ENCODE measurements around the gene PIK3AP1.

The PIK3AP1 gene

DNA sequence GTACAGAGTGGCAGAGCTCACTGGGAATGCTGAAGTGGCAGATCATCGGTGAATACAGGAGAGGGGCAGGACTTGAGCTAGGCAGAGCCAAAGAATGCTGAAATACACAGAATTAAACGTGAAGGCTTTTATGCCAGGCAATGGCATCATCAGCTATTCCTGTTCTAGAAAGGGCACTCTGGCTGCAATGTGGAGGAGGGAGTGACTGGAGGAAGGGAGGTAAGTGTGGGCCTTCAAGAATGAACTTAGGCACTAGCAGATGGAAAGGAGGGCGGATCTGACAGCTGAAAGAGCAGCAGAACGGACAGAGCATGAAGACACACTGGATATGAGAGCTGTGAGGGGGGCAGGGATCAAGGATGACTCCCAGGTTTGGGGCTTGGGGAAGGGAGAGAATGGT is 121.5 kb downstream of the PIK3AP1 start:
- H3K4me1 ChIP-seq (ENCODE audit: low read length): no peaks in the 10 kb centered on the region
- no peak overlapping the region for H2AFZ ChIP-seq (ENCODE audit: low read length)
- H3K4me2 ChIP-seq (ENCODE audit: low read depth, low read length): no peak overlapping the region
- DNase-seq: no peak
- no peaks in the 10 kb centered on the region for H3F3A ChIP-seq (ENCODE audit: insufficient read depth, low read length)
- no peaks in the 10 kb centered on the region for H3K36me3 ChIP-seq (replicated peaks; ENCODE audit: insufficient read depth, low read length)
- no peaks in the 10 kb centered on the region for H3K9me2 ChIP-seq (replicated peaks; ENCODE audit: insufficient read depth, low read length)
- no peak for TF ChIP-seq EZH2phosphoT487 (IDR thresholded peaks at IDR 0.05; ENCODE audit: low read length)
- no peak for TF ChIP-seq EZH2 (optimal IDR thresholded peaks at IDR 0.05; ENCODE audit: low read depth, low read length)
- TF ChIP-seq, protein P1, sequence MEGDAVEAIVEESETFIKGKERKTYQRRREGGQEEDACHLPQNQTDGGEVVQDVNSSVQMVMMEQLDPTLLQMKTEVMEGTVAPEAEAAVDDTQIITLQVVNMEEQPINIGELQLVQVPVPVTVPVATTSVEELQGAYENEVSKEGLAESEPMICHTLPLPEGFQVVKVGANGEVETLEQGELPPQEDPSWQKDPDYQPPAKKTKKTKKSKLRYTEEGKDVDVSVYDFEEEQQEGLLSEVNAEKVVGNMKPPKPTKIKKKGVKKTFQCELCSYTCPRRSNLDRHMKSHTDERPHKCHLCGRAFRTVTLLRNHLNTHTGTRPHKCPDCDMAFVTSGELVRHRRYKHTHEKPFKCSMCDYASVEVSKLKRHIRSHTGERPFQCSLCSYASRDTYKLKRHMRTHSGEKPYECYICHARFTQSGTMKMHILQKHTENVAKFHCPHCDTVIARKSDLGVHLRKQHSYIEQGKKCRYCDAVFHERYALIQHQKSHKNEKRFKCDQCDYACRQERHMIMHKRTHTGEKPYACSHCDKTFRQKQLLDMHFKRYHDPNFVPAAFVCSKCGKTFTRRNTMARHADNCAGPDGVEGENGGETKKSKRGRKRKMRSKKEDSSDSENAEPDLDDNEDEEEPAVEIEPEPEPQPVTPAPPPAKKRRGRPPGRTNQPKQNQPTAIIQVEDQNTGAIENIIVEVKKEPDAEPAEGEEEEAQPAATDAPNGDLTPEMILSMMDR (IDR thresholded peaks at IDR 0.05; ENCODE audit: low read length): no peak
- H3K27me3 ChIP-seq (replicated peaks; ENCODE audit: insufficient read depth, low read length): no peaks in the 10 kb centered on the region
- H3K27ac ChIP-seq (ENCODE audit: low read length): no peak overlapping the region
- H3K9ac ChIP-seq (ENCODE audit: low read length): no peak overlapping the region
- H3K79me2 ChIP-seq (ENCODE audit: low read length): no peaks in the 10 kb centered on the region
- H3K4me3 ChIP-seq (ENCODE audit: low read length): no peak overlapping the region
- no peaks in the 10 kb centered on the region for H3K9me3 ChIP-seq (replicated peaks; ENCODE audit: insufficient read depth, low read length)
- no peaks in the 10 kb centered on the region for H4K20me1 ChIP-seq (ENCODE audit: insufficient read depth, low read length)

DNA sequence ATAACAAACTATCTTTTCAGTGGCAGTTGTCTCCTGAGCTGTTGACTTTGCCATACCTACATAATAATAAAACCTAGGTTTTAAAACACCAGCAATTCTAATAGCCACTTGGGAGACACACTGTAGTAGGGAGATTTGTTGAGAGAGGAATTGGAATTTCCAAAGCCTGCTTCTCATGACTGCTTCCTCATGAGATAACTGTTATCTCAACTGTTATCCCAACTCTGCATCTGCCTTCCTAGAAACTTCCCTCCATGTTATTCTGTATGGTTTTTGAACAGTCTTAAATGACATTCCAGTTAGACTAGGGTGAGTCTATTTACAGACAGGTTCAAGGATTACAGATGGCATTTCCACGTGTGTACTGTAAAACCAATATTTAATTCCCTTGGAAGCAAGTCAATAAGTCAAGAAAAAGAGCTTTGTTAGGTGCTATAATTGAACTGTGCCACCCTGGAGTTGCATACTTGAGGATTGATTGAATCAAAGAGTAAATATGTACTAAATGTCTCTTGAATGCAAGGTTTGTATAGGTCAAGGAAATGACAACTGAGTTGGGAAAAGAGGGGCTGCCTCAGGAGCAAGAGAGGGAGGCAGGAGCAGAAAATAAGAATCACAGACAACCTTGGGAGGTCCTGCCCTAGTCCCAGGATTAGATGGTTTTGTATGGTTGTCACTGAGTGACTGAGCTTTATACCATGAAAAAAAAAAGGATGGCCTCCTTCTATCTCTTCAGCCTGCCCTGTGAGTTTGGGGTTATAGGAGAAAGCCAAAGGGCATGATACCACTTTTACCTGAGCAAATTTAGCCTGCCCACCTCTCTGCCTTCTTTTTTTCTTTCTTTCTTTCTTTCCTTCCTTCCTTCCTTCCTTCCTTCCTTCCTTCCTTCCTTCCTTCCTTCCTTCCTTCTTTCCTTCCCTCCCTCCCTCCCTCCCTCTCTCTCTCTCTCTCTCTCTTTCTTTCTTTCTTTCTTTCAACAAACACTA is 123.6 kb downstream of the PIK3AP1 start:
- Histone ChIP-seq H2AFZ (ENCODE audit: low read length) (no peak overlapping the region), H3K27me3 (replicated peaks; ENCODE audit: insufficient read depth, low read length) (no peaks in the 10 kb centered on the region), H4K20me1 (ENCODE audit: insufficient read depth, low read length) (no peaks in the 10 kb centered on the region), H3K4me2 (ENCODE audit: low read depth, low read length) (no peak overlapping the region), H3K27ac (ENCODE audit: low read length) (no peak overlapping the region), H3K79me2 (ENCODE audit: low read length) (no peaks in the 10 kb centered on the region), H3K4me3 (ENCODE audit: low read length) (no peak overlapping the region), H3K9me2 (replicated peaks; ENCODE audit: insufficient read depth, low read length) (no peaks in the 10 kb centered on the region), H3F3A (ENCODE audit: insufficient read depth, low read length) (no peaks in the 10 kb centered on the region), H3K9me3 (replicated peaks; ENCODE audit: insufficient read depth, low read length) (no peaks in the 10 kb centered on the region), H3K9ac (ENCODE audit: low read length) (no peak overlapping the region), H3K4me1 (ENCODE audit: low read length) (no peaks in the 10 kb centered on the region), H3K36me3 (replicated peaks; ENCODE audit: insufficient read depth, low read length) (no peaks in the 10 kb centered on the region)
- DNase-seq: no peak
- TF ChIP-seq EZH2phosphoT487 (IDR thresholded peaks at IDR 0.05; ENCODE audit: low read length): no peak
- TF ChIP-seq, protein P1 (IDR thresholded peaks at IDR 0.05; ENCODE audit: low read length): no peak
- no peak for TF ChIP-seq EZH2 (optimal IDR thresholded peaks at IDR 0.05; ENCODE audit: low read depth, low read length)

DNA sequence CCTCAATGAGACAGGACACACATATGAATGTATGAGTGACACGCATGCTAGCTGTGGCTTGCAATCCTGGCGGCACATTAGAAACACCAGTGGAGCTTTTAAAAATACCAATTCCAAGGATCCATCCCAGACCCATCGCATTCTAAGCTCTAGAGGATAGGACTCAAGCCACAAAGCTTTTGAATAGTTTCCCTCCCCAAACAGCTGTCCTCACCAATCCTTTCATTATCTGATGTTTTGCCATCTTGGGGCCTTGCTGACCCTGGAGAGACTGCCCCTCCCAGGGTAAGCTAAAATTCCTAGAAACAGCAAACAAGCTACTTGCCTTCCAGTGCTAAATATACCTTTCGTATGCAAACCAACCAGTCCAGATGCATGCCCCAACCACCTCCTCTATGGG is 124.6 kb downstream of the PIK3AP1 start:
- H3K27ac ChIP-seq (ENCODE audit: low read length): no peak overlapping the region
- no peaks in the 10 kb centered on the region for H3F3A ChIP-seq (ENCODE audit: insufficient read depth, low read length)
- H3K4me3 ChIP-seq (ENCODE audit: low read length): no peak overlapping the region
- H3K4me1 ChIP-seq (ENCODE audit: low read length): no peaks in the 10 kb centered on the region
- no peaks in the 10 kb centered on the region for H3K79me2 ChIP-seq (ENCODE audit: low read length)
- H3K9ac ChIP-seq (ENCODE audit: low read length): no peak overlapping the region
- H3K9me3 ChIP-seq (replicated peaks; ENCODE audit: insufficient read depth, low read length): no peaks in the 10 kb centered on the region
- H2AFZ ChIP-seq (ENCODE audit: low read length): no peak overlapping the region
- TF ChIP-seq EZH2 (optimal IDR thresholded peaks at IDR 0.05; ENCODE audit: low read depth, low read length): no peak
- no peak for TF ChIP-seq EZH2phosphoT487 (IDR thresholded peaks at IDR 0.05; ENCODE audit: low read length)
- no peaks in the 10 kb centered on the region for H4K20me1 ChIP-seq (ENCODE audit: insufficient read depth, low read length)
- H3K4me2 ChIP-seq (ENCODE audit: low read depth, low read length): no peak overlapping the region
- no peaks in the 10 kb centered on the region for H3K27me3 ChIP-seq (replicated peaks; ENCODE audit: insufficient read depth, low read length)
- H3K36me3 ChIP-seq (replicated peaks; ENCODE audit: insufficient read depth, low read length): no peaks in the 10 kb centered on the region
- no peaks in the 10 kb centered on the region for H3K9me2 ChIP-seq (replicated peaks; ENCODE audit: insufficient read depth, low read length)
- no peak for DNase-seq

DNA sequence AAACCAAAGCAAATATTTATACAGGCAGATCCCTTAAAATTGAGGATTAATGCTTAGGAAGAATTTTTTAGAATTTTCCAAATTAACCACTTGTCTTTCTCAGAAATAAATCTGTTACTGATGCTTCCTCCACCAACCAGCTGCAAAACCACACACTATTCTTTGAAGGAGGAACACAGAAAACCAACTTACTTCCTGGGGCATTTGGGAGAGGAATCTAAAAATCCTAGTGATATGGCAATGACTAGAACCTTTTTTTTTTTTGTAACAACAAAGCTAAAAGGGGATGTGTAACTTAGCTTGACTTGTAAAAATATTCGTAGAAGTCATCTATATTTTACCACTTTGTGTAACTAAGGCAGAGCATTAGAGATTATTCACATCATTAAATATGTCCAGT is 128.4 kb downstream of the PIK3AP1 start:
- no peak overlapping the region for H2AFZ ChIP-seq (ENCODE audit: low read length)
- no peaks in the 10 kb centered on the region for H3K36me3 ChIP-seq (replicated peaks; ENCODE audit: insufficient read depth, low read length)
- no peaks in the 10 kb centered on the region for H3K9me3 ChIP-seq (replicated peaks; ENCODE audit: insufficient read depth, low read length)
- no peak overlapping the region for H3K27ac ChIP-seq (ENCODE audit: low read length)
- H3K9ac ChIP-seq (ENCODE audit: low read length): no peak overlapping the region
- no peak for DNase-seq
- no peaks in the 10 kb centered on the region for H3K79me2 ChIP-seq (ENCODE audit: low read length)
- no peaks in the 10 kb centered on the region for H4K20me1 ChIP-seq (ENCODE audit: insufficient read depth, low read length)
- TF ChIP-seq, protein P1 (IDR thresholded peaks at IDR 0.05; ENCODE audit: low read length): no peak
- no peak for TF ChIP-seq EZH2 (optimal IDR thresholded peaks at IDR 0.05; ENCODE audit: low read depth, low read length)
- TF ChIP-seq EZH2phosphoT487 (IDR thresholded peaks at IDR 0.05; ENCODE audit: low read length): no peak
- no peaks in the 10 kb centered on the region for H3K27me3 ChIP-seq (replicated peaks; ENCODE audit: insufficient read depth, low read length)
- no peak overlapping the region for H3K4me3 ChIP-seq (ENCODE audit: low read length)
- H3F3A ChIP-seq (ENCODE audit: insufficient read depth, low read length): peaks cover 11% of the 10 kb centered on the region
- H3K9me2 ChIP-seq (replicated peaks; ENCODE audit: insufficient read depth, low read length): no peaks in the 10 kb centered on the region
- no peak overlapping the region for H3K4me2 ChIP-seq (ENCODE audit: low read depth, low read length)
- H3K4me1 ChIP-seq (ENCODE audit: low read length): 0 out of 2 replicates have a peak, but pooled peaks cover 11% of the 10 kb centered on the region
